22Rv1 (cell line): Measurements from ENCODE around the gene BACH1.

Experiments
- CTCF ChIP-seq: fragments of 450-650 bp; IDR thresholded peaks from 2 replicates; pipeline ENCODE4 v1.5.1; 2017; ENCODE audit warnings: mild to moderate bottlenecking
- ZFX ChIP-seq: fragments of 450-650 bp; IDR thresholded peaks from 2 replicates; pipeline ENCODE4 v1.6.1; 2017; ENCODE audit warnings: antibody characterized with exemption, borderline replicate concordance

- no peak for TF ChIP-seq CTCF
- TF ChIP-seq ZFX = no peak
These were observed 48.6 kb downstream of the BACH1 start for GRCh38 chr21:29347274-29347681.
